Testis (tissue), 2 donors: Measurements from ENCODE around the gene CYSLTR1.

Experiments
- POLR2A ChIP-seq: fragments of 450-650 bp; IDR thresholded peaks from one replicate; pipeline ENCODE4 v1.6.1; 2017; ENCODE audit warnings: antibody characterized with exemption, mild to moderate bottlenecking, moderate library complexity
- TF ChIP-seq, protein P1 (sequence below), 3 experiments: fragments of 450-650 bp in 2 of 3; fragments of 200-600 bp in 1 of 3; sonication (generic) in 1 of 3; IDR thresholded peaks; one replicate each; pipeline ENCODE4 v1.5.1; 2016 to 2019; ENCODE audit warnings: antibody characterized with exemption in 3 of 3, mild to moderate bottlenecking in 2 of 3, moderate library complexity in 1 of 3

DNA sequence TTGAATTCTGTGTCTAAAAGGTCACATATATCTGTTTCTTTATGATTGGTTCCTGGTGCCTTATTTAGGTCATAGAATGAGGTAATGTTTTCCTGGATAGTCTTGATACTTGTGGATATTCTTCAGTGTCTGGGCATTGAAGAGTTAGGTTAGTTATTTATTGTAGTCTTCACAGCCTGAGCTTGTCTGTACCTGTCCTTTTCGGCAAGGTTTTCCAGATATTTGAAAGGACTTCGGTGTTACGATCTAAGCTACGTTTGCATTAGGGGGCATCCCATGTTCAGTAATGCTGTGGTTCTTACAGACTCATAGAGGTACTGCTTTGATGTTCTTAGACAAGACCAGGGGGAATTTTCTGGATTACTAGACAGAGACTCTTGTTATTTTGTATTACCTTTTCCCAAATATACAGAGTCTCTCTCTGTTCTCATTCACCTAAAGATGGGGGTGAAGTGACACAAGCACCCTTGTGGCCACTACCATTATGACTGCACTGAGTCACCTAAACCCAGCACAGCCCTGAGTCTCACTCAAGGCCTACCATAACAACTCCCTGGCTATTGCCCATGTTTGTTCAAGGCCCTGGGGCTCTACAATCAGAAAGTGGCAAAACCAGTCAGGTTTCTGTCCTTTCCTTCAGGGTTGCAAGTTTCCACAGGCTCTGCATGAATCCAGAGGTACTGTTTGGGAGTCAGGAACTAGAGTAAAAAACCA, 30.1 kb upstream of the CYSLTR1 start:
- TF ChIP-seq, protein P1, sequence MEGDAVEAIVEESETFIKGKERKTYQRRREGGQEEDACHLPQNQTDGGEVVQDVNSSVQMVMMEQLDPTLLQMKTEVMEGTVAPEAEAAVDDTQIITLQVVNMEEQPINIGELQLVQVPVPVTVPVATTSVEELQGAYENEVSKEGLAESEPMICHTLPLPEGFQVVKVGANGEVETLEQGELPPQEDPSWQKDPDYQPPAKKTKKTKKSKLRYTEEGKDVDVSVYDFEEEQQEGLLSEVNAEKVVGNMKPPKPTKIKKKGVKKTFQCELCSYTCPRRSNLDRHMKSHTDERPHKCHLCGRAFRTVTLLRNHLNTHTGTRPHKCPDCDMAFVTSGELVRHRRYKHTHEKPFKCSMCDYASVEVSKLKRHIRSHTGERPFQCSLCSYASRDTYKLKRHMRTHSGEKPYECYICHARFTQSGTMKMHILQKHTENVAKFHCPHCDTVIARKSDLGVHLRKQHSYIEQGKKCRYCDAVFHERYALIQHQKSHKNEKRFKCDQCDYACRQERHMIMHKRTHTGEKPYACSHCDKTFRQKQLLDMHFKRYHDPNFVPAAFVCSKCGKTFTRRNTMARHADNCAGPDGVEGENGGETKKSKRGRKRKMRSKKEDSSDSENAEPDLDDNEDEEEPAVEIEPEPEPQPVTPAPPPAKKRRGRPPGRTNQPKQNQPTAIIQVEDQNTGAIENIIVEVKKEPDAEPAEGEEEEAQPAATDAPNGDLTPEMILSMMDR (IDR thresholded peaks at IDR 0.05) = no peak
- TF ChIP-seq POLR2A = no peak
